C4-2B (cell line): Measurements from ENCODE around the gene COX5B.
A peak's percentile ranks its signal among the peaks of the same experiment; 100 is the strongest.

Experiments
- H3K27ac ChIP-seq: fragments of 450-650 bp; 2 replicates; pipeline ENCODE4 v1.5.1; 2017
- CTCF ChIP-seq: fragments of 450-650 bp; conservative IDR thresholded peaks from 2 replicates; pipeline ENCODE4 v1.5.1; 2017; ENCODE audit warnings: mild to moderate bottlenecking
- ZFX ChIP-seq: fragments of 450-650 bp; IDR thresholded peaks from 2 replicates; pipeline ENCODE4 v1.6.1; 2017

The COX5B gene

GRCh38 chr2:97660044-97660774 is 14.3 kb downstream of the COX5B start:
- no peak for TF ChIP-seq CTCF
- no peak overlapping the region for H3K27ac ChIP-seq

GRCh38 chr2:97660775-97661389 is 15.0 kb downstream of the COX5B start:
- H3K27ac ChIP-seq, result no peak overlapping the region
- TF ChIP-seq ZFX (no peak), CTCF (no peak)

- TF ChIP-seq CTCF (no peak), ZFX (no peak)
- H3K27ac ChIP-seq, result peak overlapping the region; percentile 93; the same call in 1 of the 2 replicates
Observed at GRCh38 chr2:97661927-97662326, 16.1 kb downstream of the COX5B start.

- no peak for TF ChIP-seq CTCF
- TF ChIP-seq ZFX, result no peak
- H3K27ac ChIP-seq, result peak overlapping the region; percentile 93
Observed at GRCh38 chr2:97662386-97662894, 16.6 kb downstream of the COX5B start.

- H3K27ac ChIP-seq, result peak overlapping the region; percentile 93
- no peak for TF ChIP-seq ZFX
- TF ChIP-seq CTCF, result no peak
Observed at GRCh38 chr2:97662895-97663625, 17.2 kb downstream of the COX5B start.

GRCh38 chr2:97663626-97663961 is 17.7 kb downstream of the COX5B start:
- TF ChIP-seq CTCF (no peak), ZFX (peak; percentile 46; the same call in 1 of the 2 replicates)
- peak overlapping the region; percentile 93 for H3K27ac ChIP-seq
